ENCODE data around the gene KL.

DNA sequence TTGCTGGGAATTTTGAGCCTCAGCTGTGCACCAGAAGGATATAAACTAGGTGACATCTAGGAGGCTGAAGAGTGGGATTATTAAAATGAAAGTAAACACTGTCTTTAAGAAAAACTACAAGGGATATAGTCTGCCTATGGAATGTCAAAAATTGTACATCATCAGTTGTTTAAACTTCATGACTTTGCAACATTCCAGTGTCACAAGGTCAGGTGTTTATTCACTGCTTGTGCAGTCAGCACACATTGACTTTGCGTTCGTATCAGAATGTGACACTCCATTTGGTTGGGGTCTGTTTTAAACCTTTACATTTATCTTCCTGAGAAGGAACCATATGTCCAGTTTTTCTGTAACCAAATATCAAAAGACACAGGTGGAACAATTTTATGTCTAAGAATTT, 85.6 kb downstream of the KL start:
- TF ChIP-seq, protein P1, sequence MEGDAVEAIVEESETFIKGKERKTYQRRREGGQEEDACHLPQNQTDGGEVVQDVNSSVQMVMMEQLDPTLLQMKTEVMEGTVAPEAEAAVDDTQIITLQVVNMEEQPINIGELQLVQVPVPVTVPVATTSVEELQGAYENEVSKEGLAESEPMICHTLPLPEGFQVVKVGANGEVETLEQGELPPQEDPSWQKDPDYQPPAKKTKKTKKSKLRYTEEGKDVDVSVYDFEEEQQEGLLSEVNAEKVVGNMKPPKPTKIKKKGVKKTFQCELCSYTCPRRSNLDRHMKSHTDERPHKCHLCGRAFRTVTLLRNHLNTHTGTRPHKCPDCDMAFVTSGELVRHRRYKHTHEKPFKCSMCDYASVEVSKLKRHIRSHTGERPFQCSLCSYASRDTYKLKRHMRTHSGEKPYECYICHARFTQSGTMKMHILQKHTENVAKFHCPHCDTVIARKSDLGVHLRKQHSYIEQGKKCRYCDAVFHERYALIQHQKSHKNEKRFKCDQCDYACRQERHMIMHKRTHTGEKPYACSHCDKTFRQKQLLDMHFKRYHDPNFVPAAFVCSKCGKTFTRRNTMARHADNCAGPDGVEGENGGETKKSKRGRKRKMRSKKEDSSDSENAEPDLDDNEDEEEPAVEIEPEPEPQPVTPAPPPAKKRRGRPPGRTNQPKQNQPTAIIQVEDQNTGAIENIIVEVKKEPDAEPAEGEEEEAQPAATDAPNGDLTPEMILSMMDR (IDR thresholded peaks at IDR 0.05), result no peak
- TF ChIP-seq EZH2 (IDR thresholded peaks at IDR 0.05) (no peak), EZH2phosphoT487 (IDR thresholded peaks at IDR 0.05) (no peak)
